ENCODE results near the gene CCDC137. TPM values are rescaled to one million over a fixed set of nuclear protein-coding genes. Genes with fewer than 3 reads are reported as not detected.

CCDC137 gene
- total and polyA plus RNA-seq, 2 experiments from 2014 or later, result 16.9 to 23.4 TPM

- H3K27ac ChIP-seq, result no peak overlapping the region
- H3K9me3 ChIP-seq (ENCODE audit: low read depth), result no peaks in the 10 kb centered on the region
- no peak for DNase-seq (ENCODE audit: low read depth in 1 of 2, low spot score in 1 of 2)
- H3K27me3 ChIP-seq, result no peaks in the 10 kb centered on the region
- no peaks in the 10 kb centered on the region for H3K36me3 ChIP-seq
- no peak overlapping the region for H3K4me3 ChIP-seq
- peaks cover 13% of the 10 kb centered on the region for H3K4me1 ChIP-seq (ENCODE audit: low read depth)
- no peak for TF ChIP-seq CTCF (IDR thresholded peaks at IDR 0.05; ENCODE audit: low read depth, low read length)
Observed at GRCh38 chr17:81660441-81660840, 6.1 kb upstream of the CCDC137 start.

- H3K36me3 ChIP-seq, result no peaks in the 10 kb centered on the region
- H3K4me3 ChIP-seq, result no peak overlapping the region
- no peak overlapping the region for H3K27ac ChIP-seq
- H3K4me1 ChIP-seq (ENCODE audit: low read depth), result peaks cover 13% of the 10 kb centered on the region
- no peaks in the 10 kb centered on the region for H3K9me3 ChIP-seq (ENCODE audit: low read depth)
- no peak for DNase-seq (ENCODE audit: low read depth in 1 of 2, low spot score in 1 of 2)
- H3K27me3 ChIP-seq, result no peaks in the 10 kb centered on the region
- TF ChIP-seq CTCF (IDR thresholded peaks at IDR 0.05; ENCODE audit: low read depth, low read length), result no peak
Observed at GRCh38 chr17:81662002-81662401, 4.5 kb upstream of the CCDC137 start.

- H3K4me1 ChIP-seq (ENCODE audit: low read depth), result peaks cover 8% of the 10 kb centered on the region
- DNase-seq (ENCODE audit: low read depth in 1 of 2, low spot score in 1 of 2), result no peak
- no peak for TF ChIP-seq CTCF (IDR thresholded peaks at IDR 0.05; ENCODE audit: low read depth, low read length)
- H3K27ac ChIP-seq, result no peak overlapping the region
- no peak overlapping the region for H3K4me3 ChIP-seq
- H3K27me3 ChIP-seq, result no peaks in the 10 kb centered on the region
- H3K9me3 ChIP-seq (ENCODE audit: low read depth), result no peaks in the 10 kb centered on the region
- H3K36me3 ChIP-seq, result peaks cover under 1% of the 10 kb centered on the region
Observed at GRCh38 chr17:81664051-81664470, 2.5 kb upstream of the CCDC137 start.

- no peak for TF ChIP-seq CTCF (IDR thresholded peaks at IDR 0.05; ENCODE audit: low read depth, low read length)
- H3K36me3 ChIP-seq, result peaks cover 7% of the 10 kb centered on the region
- no peaks in the 10 kb centered on the region for H3K9me3 ChIP-seq (ENCODE audit: low read depth)
- peaks cover 8% of the 10 kb centered on the region for H3K4me1 ChIP-seq (ENCODE audit: low read depth)
- no peaks in the 10 kb centered on the region for H3K27me3 ChIP-seq
- peak in 1 of 2 donors; percentile 30 for DNase-seq (ENCODE audit: low read depth in 1 of 2, low spot score in 1 of 2)
- peak overlapping the region; percentile 71 for H3K27ac ChIP-seq
- H3K4me3 ChIP-seq, result peak overlapping the region; percentile 67
Observed at GRCh38 chr17:81665205-81666091, 1.1 kb upstream of the CCDC137 start.

- Histone ChIP-seq H3K27me3 (no peaks in the 10 kb centered on the region), H3K9me3 (ENCODE audit: low read depth) (no peaks in the 10 kb centered on the region)
Observed at GRCh38 chr17:81666092-81666341, 520 bp upstream of the CCDC137 start.

More at GRCh38 chr17:81666092-81666341, 520 bp upstream of the CCDC137 start:
- Histone ChIP-seq H3K27ac (peak overlapping the region; percentile 71), H3K4me3 (peak overlapping the region; percentile 67), H3K36me3 (peaks cover 7% of the 10 kb centered on the region), H3K4me1 (ENCODE audit: low read depth) (peaks cover 8% of the 10 kb centered on the region)
- peak in 1 of 2 donors; percentile 81 for DNase-seq (ENCODE audit: low read depth in 1 of 2, low spot score in 1 of 2)
- no peak for TF ChIP-seq CTCF (IDR thresholded peaks at IDR 0.05; ENCODE audit: low read depth, low read length)

All from cardiac muscle cell (in vitro differentiated cells and primary cell).